Measurements from ENCODE around the gene AZI2.

The AZI2 gene

GRCh38 chr3:28273837-28274236 lies 74.8 kb downstream of the AZI2 start:
- Histone ChIP-seq H3K27me3 (ENCODE audit: low read depth, low read length) (no peaks in the 10 kb centered on the region), H3K4me3 (ENCODE audit: low read depth in 1 of 2, low read length in 2 of 2) (no peak overlapping the region), H3K36me3 (ENCODE audit: control insufficient read depth in 1 of 2, insufficient read depth in 2 of 2, low read length in 2 of 2) (peaks cover 0 to 21% of the 10 kb centered on the region in 2 donors)

More at GRCh38 chr3:28273837-28274236, 74.8 kb downstream of the AZI2 start:
- no peaks in the 10 kb centered on the region for H3K4me1 ChIP-seq (ENCODE audit: control insufficient read depth in 1 of 2, insufficient read depth in 2 of 2, low read length in 2 of 2)
- peaks cover 0 to 21% of the 10 kb centered on the region in 2 donors for H3K9me3 ChIP-seq (ENCODE audit: control insufficient read depth in 1 of 2, low read length in 2 of 2)
- no peak overlapping the region for H3K27ac ChIP-seq (ENCODE audit: low read length)
